Gastroesophageal sphincter (tissue), 3 donors: ENCODE results near the gene TESK1.

ENCODE experiments used
- CTCF ChIP-seq, 4 experiments: fragments of 200-600 bp in 2 of 4; fragments of 450-650 bp in 2 of 4; sonication (generic) in 1 of 4; IDR thresholded peaks; one replicate each; pipeline ENCODE4 v1.5.1; 2017 to 2019; ENCODE audit warnings: antibody characterized with exemption in 4 of 4, mild to moderate bottlenecking in 2 of 4, moderate library complexity in 2 of 4
- EP300 ChIP-seq: sonication (generic); formaldehyde crosslinking; IDR thresholded peaks from one replicate; pipeline ENCODE4 v1.6.1; 2017; ENCODE audit warnings: antibody characterized with exemption, mild to moderate bottlenecking
- POLR2A ChIP-seq, 2 donors: fragments of 450-650 bp; IDR thresholded peaks; one replicate each; pipeline ENCODE4 v1.6.1; 2017; ENCODE audit warnings: antibody characterized with exemption in 2 of 2, mild to moderate bottlenecking in 2 of 2, moderate library complexity in 1 of 2
- POLR2AphosphoS5 ChIP-seq: sonication (generic); formaldehyde crosslinking; IDR thresholded peaks from one replicate; pipeline ENCODE4 v1.6.1; 2017; ENCODE audit warnings: antibody characterized with exemption

- TF ChIP-seq CTCF (IDR thresholded peaks at IDR 0.05) (no peak), POLR2A (IDR thresholded peaks at IDR 0.05) (no peak), POLR2AphosphoS5 (no peak), EP300 (no peak)
Measured at GRCh38 chr9:35628389-35628991, 23.4 kb downstream of the TESK1 start.
